ENCODE data around the gene CFAP20DC.

GRCh38 chr3:58953288-58953687 lies 96.5 kb downstream of the CFAP20DC start:
- no peak for TF ChIP-seq CTCF (IDR thresholded peaks at IDR 0.05; ENCODE audit: low read length)
- TF ChIP-seq EZH2phosphoT487 (IDR thresholded peaks at IDR 0.05; ENCODE audit: low read length), result no peak
